ENCODE measurements around the gene LARGE1.

The LARGE1 gene

DNA sequence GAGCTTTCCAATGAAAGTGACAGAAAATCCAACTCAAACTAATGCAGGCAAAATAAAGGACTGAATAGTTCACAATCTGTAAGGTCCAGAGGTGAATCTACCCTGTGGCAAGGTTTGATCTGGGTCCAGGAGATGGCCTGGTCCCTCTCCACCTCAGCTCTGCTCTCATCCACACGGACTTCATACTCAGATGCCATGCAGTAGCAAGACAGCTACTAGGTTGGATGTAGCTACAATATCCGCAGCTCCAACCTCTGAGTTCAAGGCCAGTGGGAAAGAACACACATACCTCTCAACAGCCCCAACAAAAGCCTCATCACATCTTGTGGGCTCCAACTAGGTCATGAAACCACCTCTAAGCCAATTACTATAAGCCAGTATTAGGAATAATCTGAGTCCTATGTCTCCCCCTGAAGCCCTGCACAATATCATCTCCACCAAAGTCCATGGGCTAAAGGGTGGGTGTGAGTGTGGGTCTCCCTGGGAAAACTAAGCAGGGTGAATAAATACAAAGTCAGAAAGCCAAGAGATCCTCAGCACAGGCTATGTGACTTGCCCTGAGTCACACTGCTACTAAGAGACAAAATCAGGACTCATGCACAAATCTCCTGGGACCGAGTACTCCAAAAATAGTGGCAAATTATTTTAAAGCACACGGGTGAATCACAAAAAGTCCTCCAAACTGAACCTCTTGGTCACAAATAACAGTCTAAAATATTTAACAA is 78.8 kb downstream of the LARGE1 start:
- no peak for DNase-seq (ENCODE audit: low spot score in 2 of 2)
- ATAC-seq (replicated peaks; ENCODE audit: extremely low read depth, poor library complexity, severe bottlenecking): no peak
- Mint-ChIP-seq H3K27me3 (no peaks in the 10 kb centered on the region), H3K4me1 (no peaks in the 10 kb centered on the region), H3K4me3 (no peak overlapping the region), H3K27ac (ENCODE audit: low read depth) (no peak overlapping the region), H3K36me3 (ENCODE audit: insufficient read depth) (peaks cover 3% of the 10 kb centered on the region), H3K9me3 (no peaks in the 10 kb centered on the region)

GRCh38 chr22:33838644-33839043 is 81.6 kb downstream of the LARGE1 start:
- H3K27ac Mint-ChIP-seq (ENCODE audit: low read depth): no peak overlapping the region
- no peak overlapping the region for H3K4me3 Mint-ChIP-seq

DNA sequence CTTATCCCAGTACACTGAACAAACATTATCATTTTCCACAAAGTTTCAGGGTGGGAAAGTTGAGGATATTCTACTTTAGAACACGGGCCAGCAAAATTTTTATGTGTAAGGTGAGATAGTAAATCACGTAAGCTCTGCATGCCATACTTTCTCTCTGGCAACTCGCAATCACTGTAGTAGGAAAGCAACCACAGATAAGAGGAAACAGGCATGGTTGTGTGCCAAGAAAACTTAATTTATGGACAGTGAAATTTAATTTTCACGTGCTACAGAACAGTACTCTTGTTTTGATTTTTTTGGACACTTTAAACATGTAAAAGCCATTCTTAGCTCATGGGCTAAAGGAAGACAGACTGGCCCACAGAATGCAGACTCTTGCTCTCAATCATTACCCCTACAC is 82.5 kb downstream of the LARGE1 start:
- Mint-ChIP-seq H3K9me3 (no peaks in the 10 kb centered on the region), H3K27ac (ENCODE audit: low read depth) (no peak overlapping the region), H3K36me3 (ENCODE audit: insufficient read depth) (peaks cover 2% of the 10 kb centered on the region), H3K27me3 (no peaks in the 10 kb centered on the region), H3K4me3 (no peak overlapping the region), H3K4me1 (no peaks in the 10 kb centered on the region)
- DNase-seq (ENCODE audit: low spot score in 2 of 2) (no peak), ATAC-seq (replicated peaks; ENCODE audit: extremely low read depth, poor library complexity, severe bottlenecking) (no peak)

More at GRCh38 chr22:33838644-33839043, 81.6 kb downstream of the LARGE1 start:
- no peaks in the 10 kb centered on the region for H3K9me3 Mint-ChIP-seq
- H3K27me3 Mint-ChIP-seq: no peaks in the 10 kb centered on the region
- H3K36me3 Mint-ChIP-seq (ENCODE audit: insufficient read depth): peaks cover 2% of the 10 kb centered on the region
- DNase-seq (ENCODE audit: low spot score in 2 of 2): no peak
- no peak for ATAC-seq (replicated peaks; ENCODE audit: extremely low read depth, poor library complexity, severe bottlenecking)
- no peaks in the 10 kb centered on the region for H3K4me1 Mint-ChIP-seq

DNA sequence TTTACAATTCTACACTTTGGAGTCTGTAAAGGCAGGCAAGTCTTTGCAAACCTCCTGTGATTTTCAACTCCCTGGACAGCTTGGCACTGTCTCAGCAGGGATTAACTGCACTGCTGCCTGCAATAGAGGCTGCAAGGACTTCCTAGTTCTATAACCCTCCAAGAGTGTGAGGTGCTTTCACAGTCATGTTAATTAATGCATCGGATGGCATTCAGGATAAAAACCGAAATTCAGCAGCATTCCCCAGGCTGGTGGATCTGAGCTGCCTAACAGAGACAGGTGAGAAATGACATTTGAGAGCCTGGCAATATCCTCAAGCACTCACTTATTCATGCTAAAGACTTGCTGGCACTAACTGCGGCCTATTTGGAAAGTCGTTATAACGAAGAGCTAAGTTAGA is 85.0 kb downstream of the LARGE1 start:
- H3K4me1 Mint-ChIP-seq: no peaks in the 10 kb centered on the region
- DNase-seq (ENCODE audit: low spot score in 2 of 2) (no peak), ATAC-seq (replicated peaks; ENCODE audit: extremely low read depth, poor library complexity, severe bottlenecking) (no peak)
- no peak overlapping the region for H3K27ac Mint-ChIP-seq (ENCODE audit: low read depth)
- H3K27me3 Mint-ChIP-seq: no peaks in the 10 kb centered on the region
- H3K36me3 Mint-ChIP-seq (ENCODE audit: insufficient read depth): peaks cover 2% of the 10 kb centered on the region
- H3K4me3 Mint-ChIP-seq: no peak overlapping the region
- no peaks in the 10 kb centered on the region for H3K9me3 Mint-ChIP-seq

DNA sequence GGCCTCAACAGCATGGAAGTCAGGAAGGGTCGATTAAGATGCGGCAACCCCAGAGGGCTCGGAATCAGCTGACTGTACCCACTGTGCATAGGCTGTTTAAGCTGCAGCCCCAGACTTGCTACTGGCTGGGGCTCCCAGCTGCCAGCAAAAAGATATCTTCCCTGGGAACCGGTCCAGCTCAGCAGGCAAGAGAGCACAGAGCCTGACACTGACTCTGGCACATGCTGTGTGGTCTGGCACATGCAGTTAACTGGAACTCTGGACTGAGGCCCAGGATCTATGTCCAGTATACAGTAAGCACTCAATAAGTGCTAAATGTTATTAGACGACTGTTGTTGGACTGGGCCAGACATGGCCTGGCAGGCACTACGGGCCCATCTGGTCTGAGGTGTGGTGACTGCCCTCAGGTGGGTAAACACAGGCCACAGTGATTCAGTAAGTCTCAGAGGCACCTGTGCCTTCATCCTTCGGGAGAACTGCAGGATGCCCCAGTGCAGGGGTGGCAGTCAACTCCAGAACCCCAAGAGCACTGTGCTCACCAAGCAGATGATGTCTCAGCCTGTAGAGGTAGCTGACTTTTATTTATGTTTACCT is 87.6 kb downstream of the LARGE1 start:
- H3K27me3 Mint-ChIP-seq: no peaks in the 10 kb centered on the region
- H3K36me3 Mint-ChIP-seq (ENCODE audit: insufficient read depth): peaks cover 2% of the 10 kb centered on the region
- ATAC-seq (replicated peaks; ENCODE audit: extremely low read depth, poor library complexity, severe bottlenecking): no peak

DNA sequence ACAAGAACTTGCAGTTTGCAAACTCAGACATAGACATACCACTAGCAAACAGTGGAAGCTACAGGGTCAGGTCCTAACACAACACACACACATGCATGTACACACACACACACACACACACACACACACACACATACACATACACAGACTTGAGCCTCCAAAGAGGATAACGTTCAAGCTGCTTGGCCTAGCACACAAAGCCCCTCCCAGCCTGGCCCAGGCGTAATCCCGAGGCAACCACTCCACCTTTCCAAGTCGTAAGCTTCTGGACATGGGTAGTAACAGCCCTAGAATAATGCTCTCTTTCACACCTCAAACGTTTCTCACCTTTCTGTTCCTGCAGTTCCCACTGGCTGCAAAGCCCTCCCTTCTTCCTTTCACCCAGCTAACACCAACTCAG is 88.6 kb downstream of the LARGE1 start:
- Mint-ChIP-seq H3K36me3 (ENCODE audit: insufficient read depth) (peaks cover 2% of the 10 kb centered on the region), H3K27me3 (no peaks in the 10 kb centered on the region), H3K4me1 (no peaks in the 10 kb centered on the region), H3K4me3 (no peak overlapping the region), H3K27ac (ENCODE audit: low read depth) (no peak overlapping the region), H3K9me3 (peaks cover 12% of the 10 kb centered on the region)
- ATAC-seq (replicated peaks; ENCODE audit: extremely low read depth, poor library complexity, severe bottlenecking) (no peak), DNase-seq (ENCODE audit: low spot score in 2 of 2) (no peak)

More for the DNA sequence above, 87.6 kb downstream of the LARGE1 start:
- Mint-ChIP-seq H3K27ac (ENCODE audit: low read depth) (no peak overlapping the region), H3K4me3 (no peak overlapping the region), H3K9me3 (peaks cover 11% of the 10 kb centered on the region), H3K4me1 (no peaks in the 10 kb centered on the region)
- DNase-seq (ENCODE audit: low spot score in 2 of 2): no peak

- no peak overlapping the region for H3K27ac Mint-ChIP-seq (ENCODE audit: low read depth)
- H3K9me3 Mint-ChIP-seq: peaks cover 12% of the 10 kb centered on the region
Measured at GRCh38 chr22:33831207-33831606, 89.1 kb downstream of the LARGE1 start.

GRCh38 chr22:33829546-33830280 is 90.6 kb downstream of the LARGE1 start:
- no peak for ATAC-seq (replicated peaks; ENCODE audit: extremely low read depth, poor library complexity, severe bottlenecking)
- peaks cover 12% of the 10 kb centered on the region for H3K9me3 Mint-ChIP-seq
- H3K27me3 Mint-ChIP-seq: no peaks in the 10 kb centered on the region
- no peak overlapping the region for H3K4me3 Mint-ChIP-seq
- no peak overlapping the region for H3K27ac Mint-ChIP-seq (ENCODE audit: low read depth)
- DNase-seq (ENCODE audit: low spot score in 2 of 2): no peak
- no peaks in the 10 kb centered on the region for H3K36me3 Mint-ChIP-seq (ENCODE audit: insufficient read depth)
- no peaks in the 10 kb centered on the region for H3K4me1 Mint-ChIP-seq

More at GRCh38 chr22:33831207-33831606, 89.1 kb downstream of the LARGE1 start:
- Mint-ChIP-seq H3K4me3 (no peak overlapping the region), H3K36me3 (ENCODE audit: insufficient read depth) (peaks cover 2% of the 10 kb centered on the region), H3K4me1 (no peaks in the 10 kb centered on the region), H3K27me3 (no peaks in the 10 kb centered on the region)
- DNase-seq (ENCODE audit: low spot score in 2 of 2) (no peak), ATAC-seq (replicated peaks; ENCODE audit: extremely low read depth, poor library complexity, severe bottlenecking) (no peak)

- H3K27me3 Mint-ChIP-seq: no peaks in the 10 kb centered on the region
- H3K36me3 Mint-ChIP-seq (ENCODE audit: insufficient read depth): no peaks in the 10 kb centered on the region
- H3K27ac Mint-ChIP-seq (ENCODE audit: low read depth): no peak overlapping the region
- ATAC-seq (replicated peaks; ENCODE audit: extremely low read depth, poor library complexity, severe bottlenecking) (no peak), DNase-seq (ENCODE audit: low spot score in 2 of 2) (no peak)
- H3K9me3 Mint-ChIP-seq: peaks cover 12% of the 10 kb centered on the region
- no peaks in the 10 kb centered on the region for H3K4me1 Mint-ChIP-seq
- H3K4me3 Mint-ChIP-seq: no peak overlapping the region
Measured at GRCh38 chr22:33828302-33828701, 92.0 kb downstream of the LARGE1 start.

- no peaks in the 10 kb centered on the region for H3K27me3 Mint-ChIP-seq
- ATAC-seq (replicated peaks; ENCODE audit: extremely low read depth, poor library complexity, severe bottlenecking) (no peak), DNase-seq (ENCODE audit: low spot score in 2 of 2) (no peak)
- H3K4me3 Mint-ChIP-seq: no peak overlapping the region
- no peak overlapping the region for H3K27ac Mint-ChIP-seq (ENCODE audit: low read depth)
- no peaks in the 10 kb centered on the region for H3K4me1 Mint-ChIP-seq
- no peaks in the 10 kb centered on the region for H3K36me3 Mint-ChIP-seq (ENCODE audit: insufficient read depth)
- H3K9me3 Mint-ChIP-seq: peaks cover 12% of the 10 kb centered on the region
Measured at GRCh38 chr22:33825761-33826160, 94.5 kb downstream of the LARGE1 start.

GRCh38 chr22:33823552-33823951 is 96.7 kb downstream of the LARGE1 start:
- ATAC-seq (replicated peaks; ENCODE audit: extremely low read depth, poor library complexity, severe bottlenecking): no peak
- no peak for DNase-seq (ENCODE audit: low spot score in 2 of 2)
- no peak overlapping the region for H3K27ac Mint-ChIP-seq (ENCODE audit: low read depth)
- no peaks in the 10 kb centered on the region for H3K4me1 Mint-ChIP-seq
- H3K4me3 Mint-ChIP-seq: no peak overlapping the region
- H3K9me3 Mint-ChIP-seq: peaks cover 6% of the 10 kb centered on the region
- H3K27me3 Mint-ChIP-seq: no peaks in the 10 kb centered on the region
- H3K36me3 Mint-ChIP-seq (ENCODE audit: insufficient read depth): no peaks in the 10 kb centered on the region

DNA sequence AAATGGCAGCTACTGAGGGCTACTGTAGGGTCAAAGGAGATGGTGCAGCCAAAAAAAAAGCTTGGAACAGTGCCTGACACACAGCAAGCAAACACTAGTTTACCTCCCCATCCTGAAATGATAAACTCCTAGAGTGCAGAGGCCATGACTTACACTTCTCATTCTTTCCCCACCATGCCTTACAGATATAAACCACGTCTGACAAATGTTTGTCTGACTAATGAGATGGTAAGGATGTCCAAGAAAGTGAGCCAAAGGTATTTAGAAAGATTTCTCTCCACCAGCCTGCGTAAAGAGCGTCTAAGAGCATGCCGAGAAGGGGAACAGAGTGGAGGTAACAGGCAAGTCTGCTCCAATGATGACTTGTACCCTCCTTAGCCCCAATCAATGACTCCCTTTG is 99.0 kb downstream of the LARGE1 start:
- H3K4me1 Mint-ChIP-seq: no peaks in the 10 kb centered on the region
- no peaks in the 10 kb centered on the region for H3K36me3 Mint-ChIP-seq (ENCODE audit: insufficient read depth)
- DNase-seq (ENCODE audit: low spot score in 2 of 2) (no peak), ATAC-seq (replicated peaks; ENCODE audit: extremely low read depth, poor library complexity, severe bottlenecking) (no peak)
- no peaks in the 10 kb centered on the region for H3K27me3 Mint-ChIP-seq
- H3K9me3 Mint-ChIP-seq: peaks cover 7% of the 10 kb centered on the region
- H3K4me3 Mint-ChIP-seq: no peak overlapping the region
- H3K27ac Mint-ChIP-seq (ENCODE audit: low read depth): no peak overlapping the region

GRCh38 chr22:33819743-33820142 is 100.5 kb downstream of the LARGE1 start:
- no peak overlapping the region for H3K4me3 Mint-ChIP-seq
- H3K27ac Mint-ChIP-seq (ENCODE audit: low read depth): no peak overlapping the region
- H3K36me3 Mint-ChIP-seq (ENCODE audit: insufficient read depth): no peaks in the 10 kb centered on the region
- no peaks in the 10 kb centered on the region for H3K4me1 Mint-ChIP-seq
- DNase-seq (ENCODE audit: low spot score in 2 of 2) (no peak), ATAC-seq (replicated peaks; ENCODE audit: extremely low read depth, poor library complexity, severe bottlenecking) (no peak)
- H3K9me3 Mint-ChIP-seq: peaks cover 8% of the 10 kb centered on the region
- no peaks in the 10 kb centered on the region for H3K27me3 Mint-ChIP-seq
